Left lobe of liver (tissue), 2 donors: ENCODE measurements around the gene CTBP2. TPM values are rescaled to one million over a fixed set of nuclear protein-coding genes. Genes with fewer than 3 reads are reported as not detected.
A peak's percentile ranks its signal among the peaks of the same experiment; 100 is the strongest.
"Not testable (repeated sequence)": the region's sequence is repeated elsewhere in the genome, so short reads cannot be mapped to it uniquely, and the experiment has no call there.

Experiments used
- ATAC-seq: fragments of 200-7000 bp; cut with Tn5 transposase; one replicate; pipeline ENCODE4 v1.9.1; 2020; ENCODE audit warnings: mild to moderate bottlenecking, moderate library complexity
- DNase-seq: peaks from one replicate; pipeline ENCODE4 v3.0.0-alpha.2; 2020; ENCODE audit warnings: low spot score
- total RNA-seq: library from RNA; stranded (reverse); gene quantifications from one replicate; pipeline ENCODE4 v1.2.1, GENCODE V29; 2021
- donor health status: DM: no; HTN: no; CAD: no; lungs with moderate emphysema.
- donor health status: DM: no; HTN: yes; CAD: no.

Gene CTBP2
- total RNA-seq, 1 donor from 2014 or later: 5.8 TPM

DNA sequence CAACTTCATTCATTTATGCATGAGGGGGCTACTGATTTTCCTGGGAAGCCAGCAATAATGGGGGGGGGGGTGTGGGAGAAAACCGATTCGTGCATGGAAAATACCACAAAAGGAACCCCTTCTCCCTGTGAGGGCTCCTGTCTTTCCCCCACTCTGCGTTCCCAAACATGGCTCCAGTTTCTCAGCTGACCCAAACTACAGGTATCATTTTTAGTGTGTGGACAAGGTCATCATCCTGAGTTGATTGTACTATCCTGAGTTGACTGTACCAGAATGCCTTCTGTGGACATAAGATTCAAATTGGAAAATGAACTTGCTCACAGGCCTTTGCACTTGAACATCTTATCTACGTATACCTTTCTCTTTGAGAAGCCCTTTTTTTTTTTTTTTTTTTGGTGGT is 168.5 kb downstream of the CTBP2 start:
- DNase-seq: no peak
- no peak for ATAC-seq

DNA sequence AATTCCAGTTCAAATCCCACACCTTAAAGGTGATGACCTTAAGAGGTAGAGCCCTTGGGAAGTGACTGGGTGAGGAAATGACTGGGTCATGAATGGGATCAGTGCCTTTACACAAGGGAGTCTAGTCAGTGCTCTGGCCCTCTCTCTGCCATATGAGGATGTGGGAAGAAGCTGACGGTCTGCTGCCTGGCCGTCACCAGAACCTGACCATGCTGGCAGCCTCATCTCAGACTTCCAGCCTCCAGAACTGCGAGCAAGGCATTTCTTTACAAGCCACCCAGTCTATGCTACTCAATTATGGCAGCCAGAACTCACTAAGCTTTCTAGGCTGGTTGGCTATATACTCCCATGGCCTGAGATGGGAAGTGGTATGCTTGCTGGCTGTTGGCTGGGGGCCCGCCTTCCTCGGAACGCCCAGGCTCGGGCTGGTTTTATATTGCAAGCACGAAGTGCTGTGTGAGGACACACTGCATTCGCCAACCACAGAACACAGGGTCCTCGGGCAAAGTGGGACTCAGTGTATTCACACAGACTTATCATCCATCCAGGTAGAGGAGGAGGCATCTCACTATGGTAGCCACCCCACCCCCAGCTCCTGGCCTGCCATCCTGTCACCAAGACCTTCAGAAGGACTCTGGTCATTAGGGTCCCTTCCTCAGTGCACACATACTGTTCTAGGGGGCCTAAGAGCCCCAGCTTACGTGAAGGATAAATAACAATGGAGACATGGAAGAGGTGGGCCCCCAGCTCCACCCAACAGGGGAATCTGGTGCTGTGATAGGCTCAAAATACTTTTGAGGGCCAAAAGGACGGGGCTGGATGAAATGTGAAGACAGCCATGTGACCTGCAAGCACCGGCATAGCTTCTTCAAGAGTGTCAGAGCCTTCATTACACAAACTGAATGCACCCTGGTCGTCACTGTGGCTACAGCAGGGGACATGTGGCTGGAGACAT is 169.4 kb downstream of the CTBP2 start:
- peak; percentile 43 for DNase-seq
- ATAC-seq: no peak

DNA sequence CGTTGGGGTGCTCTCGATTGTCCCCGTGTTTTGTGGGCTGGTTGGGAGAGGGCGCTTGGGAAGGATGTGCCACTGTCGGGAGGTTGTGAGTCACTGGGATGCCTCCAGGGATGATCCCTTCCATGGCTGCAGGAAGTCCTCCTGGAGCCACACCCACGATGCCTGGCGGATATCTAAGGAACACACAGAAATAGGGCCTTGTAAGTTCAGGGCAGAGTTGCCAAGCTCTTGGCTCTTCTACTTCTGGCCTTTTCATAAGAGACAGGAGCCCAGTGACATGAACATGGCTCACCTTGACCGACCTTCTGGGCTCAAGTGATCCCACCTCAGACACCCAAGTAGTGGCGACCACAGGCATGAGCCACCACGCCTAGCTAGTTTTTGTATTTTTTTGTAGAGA is 170.8 kb downstream of the CTBP2 start:
- DNase-seq (peak; percentile 41), ATAC-seq (no peak)

DNA sequence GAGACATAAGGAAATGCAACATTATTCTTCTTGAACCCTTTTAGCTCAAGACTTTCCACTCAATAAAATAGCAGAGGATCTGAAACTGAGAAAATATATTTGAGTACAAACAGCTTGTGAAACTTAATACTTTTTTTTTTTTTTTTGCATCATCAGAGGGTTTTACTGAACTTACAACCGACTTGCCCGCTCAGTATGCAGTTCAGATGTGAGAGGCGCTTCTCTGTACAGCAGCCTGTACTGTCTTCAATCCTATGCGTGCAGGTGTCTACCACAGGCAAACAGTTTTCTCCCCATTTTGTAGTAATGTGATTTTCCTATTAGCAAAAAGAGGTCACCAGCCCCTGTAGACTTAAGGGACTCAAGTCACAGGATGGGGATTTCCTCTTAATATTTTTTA is 171.6 kb downstream of the CTBP2 start:
- not testable (repeated sequence) for DNase-seq, ATAC-seq

DNA sequence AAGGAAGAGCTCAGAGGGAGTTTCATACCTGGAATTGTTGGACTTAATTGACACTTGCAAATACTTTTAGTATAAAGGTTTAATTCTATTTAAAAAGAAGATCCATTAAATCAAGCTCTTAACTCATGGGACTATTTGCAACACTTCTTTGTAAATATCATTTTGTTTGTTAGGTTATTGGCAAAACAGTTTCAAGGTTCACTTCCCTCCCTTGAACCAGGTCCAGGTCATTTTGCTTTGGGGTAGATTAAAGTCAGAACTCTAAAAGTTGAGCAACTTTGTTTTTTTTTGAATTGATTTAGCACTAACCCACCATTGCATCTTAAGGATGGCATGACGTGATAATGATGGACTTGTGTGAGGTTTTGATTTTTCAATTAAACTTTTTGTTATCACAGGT is 172.6 kb downstream of the CTBP2 start:
- no peak for DNase-seq
- peak; percentile 36 for ATAC-seq

DNA sequence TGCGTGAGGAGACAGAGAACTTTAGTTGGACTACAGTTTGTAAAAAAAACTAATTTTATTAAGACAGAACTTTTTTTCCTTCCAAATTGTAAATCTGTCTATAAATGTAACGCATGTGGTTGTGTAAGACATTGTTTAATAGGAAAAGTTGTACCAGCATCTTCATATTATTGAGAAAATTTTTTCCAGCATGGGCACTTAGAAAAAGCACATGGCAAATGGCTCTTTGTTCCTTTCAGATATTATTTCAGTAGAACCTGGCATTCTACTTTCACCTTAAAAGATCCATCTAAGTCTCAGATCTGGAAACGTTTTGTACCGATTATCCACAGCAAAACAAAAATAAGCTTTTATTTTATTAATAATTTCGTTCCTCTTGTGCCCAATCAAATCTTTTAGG is 175.2 kb downstream of the CTBP2 start:
- no peak for DNase-seq

DNA sequence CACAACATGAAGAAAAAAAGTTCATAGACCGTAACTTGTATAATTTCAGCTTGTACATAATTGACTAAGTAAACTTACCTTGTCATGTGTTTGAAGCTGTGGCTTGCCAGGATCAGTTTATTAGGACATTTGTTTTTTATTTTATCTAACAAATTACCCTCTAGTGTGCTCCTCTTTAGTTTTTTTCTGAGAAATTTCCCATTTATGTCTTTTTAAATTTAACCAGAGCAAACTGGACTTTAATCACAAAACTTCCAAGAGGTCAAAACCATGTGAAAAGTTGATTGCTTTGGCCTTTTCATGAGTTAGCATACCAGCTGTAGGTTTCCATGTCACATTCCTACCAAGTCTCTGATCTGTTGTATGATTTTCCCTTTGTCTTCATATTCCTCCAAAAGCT is 176.0 kb downstream of the CTBP2 start:
- DNase-seq (no peak), ATAC-seq (peak; percentile 64)

More for the DNA sequence above, 175.2 kb downstream of the CTBP2 start:
- no peak for ATAC-seq

DNA sequence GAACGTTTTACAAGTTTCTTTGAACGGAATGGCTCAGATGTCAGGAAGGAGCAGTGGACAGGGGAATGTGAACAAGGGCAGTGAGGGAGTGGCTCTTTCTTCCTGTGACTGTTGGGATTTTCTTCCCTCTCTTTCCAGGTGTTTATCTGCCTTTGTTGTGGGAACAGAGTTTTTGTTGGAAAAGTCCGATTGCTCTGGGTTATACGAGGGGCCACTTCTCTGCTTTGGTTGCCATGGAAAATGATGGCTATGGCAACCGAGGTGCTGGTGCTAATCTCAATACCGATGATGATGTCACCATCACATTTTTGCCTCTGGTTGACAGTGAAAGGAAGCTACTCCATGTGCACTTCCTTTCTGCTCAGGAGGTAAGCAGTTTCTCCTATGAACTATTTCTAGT is 177.0 kb downstream of the CTBP2 start:
- DNase-seq (no peak), ATAC-seq (no peak)

DNA sequence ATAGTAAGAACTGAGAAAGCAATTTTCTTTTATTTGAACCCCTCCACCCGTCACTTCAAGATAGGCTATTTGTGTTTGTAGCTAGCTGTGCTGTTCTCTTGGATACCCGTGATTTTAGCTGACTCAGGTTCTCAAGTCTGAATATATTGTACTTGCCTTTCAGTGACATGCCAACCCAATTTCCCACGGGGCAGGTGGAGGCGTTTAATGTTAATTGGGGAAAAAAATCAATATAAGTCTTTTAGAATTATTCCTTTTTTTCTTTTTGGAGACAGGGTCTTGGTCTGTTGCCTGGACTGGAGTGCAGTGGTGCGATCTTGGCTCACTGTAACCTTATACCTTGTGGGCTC is 182.0 kb downstream of the CTBP2 start:
- no peak for ATAC-seq
- DNase-seq: no peak

DNA sequence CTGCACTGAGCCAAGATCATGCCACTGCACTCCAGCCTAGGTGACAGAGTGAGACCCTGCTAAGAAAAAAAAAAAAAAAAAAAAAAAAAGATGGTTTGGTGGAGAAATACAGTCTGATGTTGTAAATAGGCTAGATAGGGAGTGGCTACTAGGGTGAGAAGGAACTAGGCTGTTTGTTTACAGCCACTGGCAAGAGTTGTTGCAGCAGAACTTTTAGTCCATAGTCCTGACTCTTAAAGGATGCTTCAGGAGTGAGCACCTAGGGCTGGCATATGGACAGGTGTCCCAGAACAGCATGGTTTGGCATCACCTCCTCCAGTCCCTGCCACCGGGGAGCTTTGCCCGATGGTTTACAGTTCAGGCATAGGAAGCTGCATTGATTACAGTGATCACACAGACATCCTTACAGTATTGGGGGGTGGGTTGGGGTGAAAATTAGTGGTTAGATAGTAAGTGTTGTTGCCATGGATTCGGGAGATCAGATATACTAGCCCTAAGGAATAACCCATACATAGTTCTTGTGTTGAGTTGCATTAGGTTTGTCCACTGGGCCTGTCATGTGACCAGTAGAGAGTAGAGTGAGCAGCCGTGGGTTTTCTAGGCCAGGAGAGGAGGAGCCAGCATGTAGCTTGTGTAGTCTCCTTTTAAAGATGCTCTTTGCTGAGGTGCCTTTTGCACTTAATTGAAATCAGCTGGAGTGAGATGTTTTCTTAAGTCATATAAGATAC is 182.6 kb downstream of the CTBP2 start:
- no peak for DNase-seq

DNA sequence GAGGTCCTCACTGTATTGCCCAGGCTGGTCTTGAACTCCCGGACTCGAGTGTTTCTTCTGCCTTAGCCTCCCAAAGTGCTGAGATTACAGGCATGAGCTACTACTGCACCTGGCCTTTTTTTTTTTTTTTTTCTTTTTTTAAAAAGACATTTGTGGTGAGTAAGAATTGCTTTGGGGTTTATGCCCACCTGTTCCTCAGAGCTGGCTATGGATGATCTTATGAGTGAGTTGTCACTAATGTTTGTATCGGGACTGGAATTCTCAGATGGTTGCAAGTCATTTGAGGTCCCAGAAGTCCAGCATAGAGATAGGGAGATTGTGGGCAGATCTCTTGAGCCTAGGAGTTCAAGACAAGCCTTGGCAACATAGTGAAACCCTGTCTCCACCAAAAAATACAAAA is 183.2 kb downstream of the CTBP2 start:
- ATAC-seq (no peak), DNase-seq (no peak)

More for the DNA sequence above, 182.6 kb downstream of the CTBP2 start:
- peak; percentile 68 for ATAC-seq

DNA sequence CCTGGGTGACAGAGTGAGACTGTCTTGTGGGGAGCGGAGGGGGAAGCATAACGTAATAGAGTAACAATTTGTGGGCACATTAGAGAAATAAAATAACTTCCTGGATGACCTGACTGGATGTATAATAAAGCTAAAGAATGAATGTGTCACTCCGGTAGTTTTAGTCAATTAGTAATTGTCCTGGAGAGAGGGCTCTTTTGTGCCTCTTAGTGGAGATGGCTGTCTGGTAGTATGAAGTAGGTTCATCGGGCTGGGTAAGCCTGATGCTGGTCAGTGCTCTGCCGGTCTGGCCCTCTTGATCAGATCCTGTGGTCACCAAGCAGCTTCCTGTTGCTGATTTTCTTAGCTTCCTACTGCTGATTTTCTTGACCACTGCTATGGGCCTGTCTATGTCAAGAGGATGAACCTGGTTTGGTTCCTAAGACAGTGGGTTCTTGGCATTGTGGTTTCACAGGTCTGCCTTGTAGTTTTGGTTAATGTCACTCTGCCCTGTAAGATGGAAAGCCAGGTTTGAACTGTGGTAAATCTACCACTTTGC is 184.3 kb downstream of the CTBP2 start:
- ATAC-seq (no peak), DNase-seq (no peak)

DNA sequence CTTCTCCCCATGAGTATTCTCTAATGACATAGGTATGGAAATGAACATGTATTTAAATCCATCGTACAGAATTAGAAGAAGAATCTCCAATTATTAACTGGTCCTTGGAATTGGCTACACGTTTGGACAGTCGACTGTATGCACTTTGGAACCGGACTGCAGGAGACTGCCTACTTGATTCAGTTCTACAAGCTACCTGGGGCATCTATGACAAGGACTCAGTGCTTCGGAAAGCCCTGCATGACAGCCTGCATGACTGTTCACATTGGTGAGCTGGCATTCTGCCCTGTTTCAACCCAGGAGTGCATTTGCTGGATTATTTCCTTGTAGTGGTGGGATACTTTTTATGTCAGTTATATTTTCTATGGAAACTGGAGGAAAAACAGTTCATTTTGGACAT is 186.2 kb downstream of the CTBP2 start:
- ATAC-seq (peak; percentile 60), DNase-seq (no peak)

DNA sequence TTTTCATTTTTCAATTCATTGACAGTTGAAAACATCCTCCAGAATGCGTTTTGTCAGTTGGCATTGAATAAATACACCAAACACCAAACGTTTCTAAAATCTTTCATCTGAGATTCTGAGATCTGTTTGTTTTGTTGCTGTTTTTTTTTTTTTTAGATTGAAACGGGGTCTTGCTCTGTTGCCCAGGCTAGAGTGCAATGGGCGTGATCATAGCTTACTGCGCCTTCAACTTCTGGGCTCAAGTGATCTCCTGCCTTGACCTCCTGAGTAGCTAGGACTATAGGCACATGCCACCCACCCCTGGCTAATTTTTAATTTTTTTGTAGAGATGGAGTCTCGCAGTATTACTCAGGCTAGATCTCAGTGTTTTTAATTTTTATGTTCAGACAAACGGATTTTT is 187.7 kb downstream of the CTBP2 start:
- no peak for ATAC-seq

DNA sequence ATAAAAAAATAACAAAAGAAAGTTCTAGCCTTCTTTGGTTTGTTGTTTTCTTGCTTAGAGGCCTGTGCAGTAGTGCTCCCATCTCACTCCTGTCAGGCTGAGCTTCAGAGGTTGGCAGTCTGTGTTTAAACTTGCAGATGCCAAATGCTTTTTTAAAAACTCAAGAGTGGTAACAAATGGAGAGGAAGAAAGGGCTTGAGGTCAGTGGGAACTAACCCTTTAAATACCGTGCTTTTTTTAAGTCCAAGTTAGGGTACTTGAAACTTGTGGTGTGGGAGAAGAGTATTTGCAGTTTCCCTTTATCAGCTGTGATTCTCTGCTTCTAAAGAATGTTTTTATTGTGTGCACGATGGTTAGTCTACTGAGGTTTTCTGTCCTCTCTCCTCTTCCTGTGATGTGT is 189.1 kb downstream of the CTBP2 start:
- no peak for DNase-seq
- ATAC-seq: no peak

More for the DNA sequence above, 187.7 kb downstream of the CTBP2 start:
- no peak for DNase-seq

DNA sequence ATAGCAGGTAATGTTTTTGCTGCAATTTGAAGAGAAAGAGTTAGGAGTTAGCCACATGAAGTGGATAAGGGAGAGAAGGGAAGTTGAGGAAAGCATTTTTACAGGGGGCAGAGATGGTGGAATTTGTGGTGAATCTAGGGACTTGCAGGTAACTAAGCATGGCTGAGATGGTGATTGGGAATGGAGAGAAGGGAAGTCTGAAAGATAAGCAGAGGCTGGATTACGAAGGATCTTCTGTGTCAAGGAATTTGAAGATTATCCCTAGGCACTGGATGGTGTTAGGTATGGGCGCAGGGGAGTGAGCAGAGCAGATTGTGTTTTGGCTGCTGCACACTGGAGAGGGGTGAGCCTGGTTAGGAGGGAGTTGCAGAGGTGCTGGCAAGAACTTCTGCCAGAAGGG is 193.1 kb downstream of the CTBP2 start:
- DNase-seq (no peak), ATAC-seq (peak; percentile 22)

DNA sequence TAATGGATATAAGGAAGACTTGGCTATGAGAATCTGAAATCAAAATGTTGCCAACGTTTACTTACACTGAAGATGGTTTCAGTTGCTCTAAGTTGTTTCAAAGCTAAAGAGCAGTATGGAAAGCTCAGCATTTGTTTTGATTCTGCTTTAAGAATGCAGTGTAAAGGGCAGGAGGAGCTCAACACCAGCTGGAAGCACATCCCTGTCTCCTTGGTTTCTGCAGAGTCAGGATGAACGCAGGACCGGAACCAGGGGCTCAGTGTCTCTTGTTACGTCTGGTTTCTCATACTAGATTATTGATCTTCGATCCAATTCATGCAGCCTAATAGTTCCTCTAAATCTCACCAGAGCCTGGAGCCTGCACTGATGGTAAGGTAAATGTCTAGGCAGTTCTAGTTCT is 194.4 kb downstream of the CTBP2 start:
- DNase-seq: no peak
- no peak for ATAC-seq

DNA sequence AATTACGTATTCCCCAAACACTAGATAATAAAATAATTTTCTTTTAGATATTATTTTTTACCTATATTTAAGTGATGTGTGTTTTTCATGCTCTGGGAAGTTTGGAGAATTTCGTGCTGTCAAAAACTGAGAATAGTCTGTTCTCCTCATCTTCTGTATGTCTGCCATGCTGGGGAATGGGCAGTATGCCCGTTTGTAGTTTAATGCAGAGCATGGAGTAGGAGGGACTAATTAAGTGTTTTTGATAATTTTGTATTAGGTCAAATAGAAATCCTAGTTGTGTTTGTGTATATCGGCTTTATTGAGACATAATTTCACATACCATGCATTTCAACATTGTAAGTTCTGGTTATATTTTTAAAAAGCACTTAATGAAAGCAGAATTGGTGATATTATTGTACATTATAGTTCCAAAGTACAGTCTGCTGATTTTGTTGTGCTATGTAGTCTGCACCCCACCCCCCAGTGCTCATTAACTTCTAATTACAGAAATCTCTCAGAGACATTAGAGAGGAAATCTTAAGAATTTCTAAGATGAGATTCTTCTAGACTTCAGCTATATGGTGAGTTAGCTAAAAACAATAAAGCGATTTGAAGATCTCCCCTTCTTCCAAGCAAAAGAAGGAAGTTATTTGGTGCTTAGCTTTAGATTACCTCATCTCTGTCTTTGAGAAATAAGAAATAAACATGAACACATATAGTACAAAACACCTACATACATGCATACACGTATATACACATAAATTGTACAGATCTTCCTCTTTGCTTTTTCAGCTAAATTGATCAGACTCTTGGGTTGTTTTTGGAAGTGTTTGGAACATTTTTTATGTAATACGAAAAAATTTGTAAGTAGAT is 196.3 kb downstream of the CTBP2 start:
- ATAC-seq: no peak
- no peak for DNase-seq

DNA sequence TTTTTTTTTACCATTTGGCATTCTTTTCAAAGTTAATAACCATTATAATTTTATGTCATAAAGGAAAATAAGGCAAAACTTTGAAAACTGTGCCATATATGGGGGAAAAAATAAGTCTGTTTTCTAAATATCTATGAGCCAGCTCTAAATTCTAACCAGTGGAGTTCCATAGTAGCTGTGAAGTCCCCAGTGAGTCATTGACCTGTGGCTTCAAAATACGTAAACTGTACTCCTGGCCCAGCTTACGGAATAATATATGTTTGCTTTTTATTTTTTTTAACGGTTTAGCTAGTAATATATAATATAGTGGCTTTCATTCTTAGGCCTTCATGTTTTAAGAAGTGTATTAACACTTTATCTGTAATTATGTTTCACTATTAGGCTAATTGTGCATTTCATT is 197.9 kb downstream of the CTBP2 start:
- ATAC-seq (no peak), DNase-seq (no peak)

DNA sequence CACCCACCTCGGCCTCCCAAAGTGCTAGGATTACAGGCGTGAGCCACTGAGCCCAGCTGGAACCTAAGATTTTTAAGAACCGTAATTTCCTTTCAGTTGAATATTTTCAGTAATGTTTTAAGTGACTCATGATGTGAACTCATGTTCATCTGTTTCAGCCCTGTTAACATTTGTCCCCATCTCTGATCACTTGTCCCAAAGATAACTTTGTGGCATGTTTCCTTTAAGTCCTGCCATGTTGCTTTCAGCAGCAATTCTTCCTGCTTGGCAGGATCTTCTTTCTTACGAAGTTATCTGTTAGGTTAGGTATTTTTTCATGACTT is 199.2 kb downstream of the CTBP2 start:
- ATAC-seq: no peak

DNA sequence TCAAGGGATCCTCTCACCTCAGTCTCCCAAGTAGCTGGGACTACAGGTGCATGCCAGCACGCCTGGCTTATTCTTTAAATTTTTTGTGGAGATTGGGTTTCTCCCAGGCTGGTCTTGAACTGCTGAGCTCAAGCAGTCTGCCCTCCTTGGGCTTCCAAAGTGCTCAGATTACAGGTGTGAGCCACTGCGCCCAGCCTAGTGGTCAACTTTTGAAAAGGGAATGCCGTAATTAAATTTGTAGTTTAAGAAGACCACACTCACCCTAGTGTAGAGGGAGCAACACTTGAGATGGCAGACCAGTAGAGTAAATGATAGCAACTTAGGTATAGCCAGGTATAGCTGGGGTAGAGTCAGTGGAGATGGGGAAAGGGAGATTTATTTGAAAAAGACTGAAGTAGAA is 200.8 kb downstream of the CTBP2 start:
- ATAC-seq (no peak), DNase-seq (no peak)

More for the DNA sequence above, 199.2 kb downstream of the CTBP2 start:
- DNase-seq: no peak
